SHP77 (cell line): ENCODE measurements around the gene ALG1.
"Not testable (repeated sequence)": the region's sequence is repeated elsewhere in the genome, so short reads cannot be mapped to it uniquely, and the experiment has no call there.

Experiments
- DNase-seq, 2 experiments: peaks; one replicate each; lab custom pipeline; 2025; lab: John Stamatoyannopoulos, UW

The ALG1 gene

GRCh38 chr16:5098221-5099159 is 26.8 kb downstream of the ALG1 start:
- peak; percentile 0 to 5 for DNase-seq

GRCh38 chr16:5099174-5099573 is 27.5 kb downstream of the ALG1 start:
- DNase-seq, result not testable (repeated sequence)

- not testable (repeated sequence) for DNase-seq
Observed at GRCh38 chr16:5103296-5104032, 31.8 kb downstream of the ALG1 start.

- not testable (repeated sequence) for DNase-seq
Observed at GRCh38 chr16:5105039-5105438, 33.4 kb downstream of the ALG1 start.

- no peak for DNase-seq
Observed at GRCh38 chr16:5108505-5109158, 37.0 kb downstream of the ALG1 start.

- not testable (repeated sequence) for DNase-seq
Observed at GRCh38 chr16:5110933-5111332, 39.3 kb downstream of the ALG1 start.

GRCh38 chr16:5116780-5117295 is 45.2 kb downstream of the ALG1 start:
- DNase-seq, result not testable (repeated sequence)

- peak; percentile 3 to 22 for DNase-seq
Observed at GRCh38 chr16:5117300-5118087, 45.9 kb downstream of the ALG1 start.

GRCh38 chr16:5131467-5132004 is 59.9 kb downstream of the ALG1 start:
- DNase-seq, result not testable (repeated sequence)

- not testable (repeated sequence) for DNase-seq
Observed at GRCh38 chr16:5132915-5133600, 61.4 kb downstream of the ALG1 start.

GRCh38 chr16:5134739-5135452 is 63.3 kb downstream of the ALG1 start:
- not testable (repeated sequence) for DNase-seq
